ENCODE measurements around the gene VWA3B. TPM values are rescaled to one million over a fixed set of nuclear protein-coding genes. Genes with fewer than 3 reads are reported as not detected.
A peak's percentile ranks its signal among the peaks of the same experiment; 100 is the strongest.

Gene VWA3B
- total RNA-seq, 1 donor from 2014 or later = not detected

DNA sequence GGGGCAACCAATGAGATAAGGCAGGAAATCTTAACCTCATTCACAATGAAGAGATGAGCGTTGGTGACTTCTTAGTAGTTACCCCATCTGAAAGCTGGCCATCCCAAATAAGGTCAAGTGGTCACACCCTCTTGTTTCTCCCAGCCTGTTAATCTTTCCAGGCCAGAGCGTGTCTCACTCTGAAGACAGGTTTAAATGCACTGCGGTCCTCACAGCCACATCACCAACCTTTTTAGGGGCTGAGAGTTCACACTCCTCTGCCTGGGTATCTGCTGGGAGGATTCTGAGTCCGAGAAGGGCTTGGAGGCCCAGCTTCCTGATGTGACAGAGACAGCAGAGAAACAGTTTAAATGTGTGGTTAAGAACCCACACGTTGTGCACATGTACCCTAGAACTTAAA lies 246.0 kb downstream of the VWA3B start:
- H3K36me3 Mint-ChIP-seq (ENCODE audit: low read depth) = no peaks in the 10 kb centered on the region
- H3K4me1 Mint-ChIP-seq (ENCODE audit: low read depth) = no peaks in the 10 kb centered on the region
- no peak overlapping the region for H3K4me3 Mint-ChIP-seq
- H3K9me3 Mint-ChIP-seq = no peaks in the 10 kb centered on the region
- no peak for DNase-seq (ENCODE audit: low spot score)
- intact Hi-C loops (cut with micrococcal nuclease) = no loop called here
- H3K27me3 Mint-ChIP-seq (ENCODE audit: insufficient read depth) = peaks cover 4% of the 10 kb centered on the region
- H3K27ac Mint-ChIP-seq = no peak overlapping the region

DNA sequence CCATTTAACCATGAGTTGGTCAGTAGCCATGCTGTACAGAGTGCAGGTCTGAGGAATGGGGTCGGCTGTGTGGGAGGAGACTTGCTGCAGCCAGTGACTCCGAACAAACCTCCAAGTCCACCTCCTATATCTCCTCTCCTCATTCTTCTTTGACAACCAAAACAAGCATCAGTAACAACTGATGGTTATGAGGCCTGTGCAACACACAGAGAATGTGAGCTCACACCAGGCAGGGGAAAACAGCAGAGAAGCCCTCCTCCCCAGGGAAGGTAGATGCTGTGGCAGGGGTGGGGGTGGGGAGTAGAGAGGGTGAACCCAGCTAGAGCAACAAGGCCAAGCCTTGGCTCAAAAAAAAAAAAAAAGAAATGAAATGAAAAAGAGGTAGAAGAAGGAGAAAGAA lies 247.0 kb downstream of the VWA3B start:
- Mint-ChIP-seq H3K27me3 (ENCODE audit: insufficient read depth) (peaks cover 4% of the 10 kb centered on the region), H3K36me3 (ENCODE audit: low read depth) (no peaks in the 10 kb centered on the region), H3K27ac (no peak overlapping the region), H3K4me1 (ENCODE audit: low read depth) (no peaks in the 10 kb centered on the region), H3K9me3 (no peaks in the 10 kb centered on the region), H3K4me3 (no peak overlapping the region)
- no peak for DNase-seq (ENCODE audit: low spot score)
- intact Hi-C loops (cut with micrococcal nuclease) = no loop called here

DNA sequence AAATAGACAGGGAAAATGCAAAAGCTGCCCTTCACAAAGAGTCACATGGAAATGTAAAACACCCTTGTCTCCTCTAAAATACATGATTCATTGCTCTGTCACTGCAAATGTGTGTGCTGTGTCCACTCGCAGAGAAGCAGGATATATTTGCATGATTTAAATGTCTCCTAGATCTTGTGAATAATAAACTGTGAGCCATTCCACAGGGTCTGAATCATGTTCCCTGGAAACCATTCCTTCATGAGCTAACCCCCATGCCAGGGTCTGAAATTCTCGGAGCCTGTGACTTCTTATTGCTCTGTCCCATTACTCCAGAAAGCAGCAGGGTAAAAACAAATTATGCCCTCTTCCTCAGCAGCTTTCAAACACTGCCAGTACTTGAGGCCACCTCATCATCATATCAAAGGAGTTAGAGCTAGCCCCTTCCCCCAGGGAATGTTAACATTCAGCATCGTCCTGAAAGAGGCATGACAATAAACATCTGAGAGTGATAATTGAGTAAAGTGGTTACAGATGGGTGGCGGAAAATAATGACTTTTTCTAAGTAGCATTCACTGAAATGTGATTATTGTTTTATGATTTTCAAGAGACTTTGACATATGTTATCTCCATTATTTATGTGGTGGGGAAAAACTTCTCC lies 247.6 kb downstream of the VWA3B start:
- H3K9me3 Mint-ChIP-seq = no peaks in the 10 kb centered on the region
- intact Hi-C loops (cut with micrococcal nuclease) = no loop called here
- no peaks in the 10 kb centered on the region for H3K36me3 Mint-ChIP-seq (ENCODE audit: low read depth)
- no peaks in the 10 kb centered on the region for H3K4me1 Mint-ChIP-seq (ENCODE audit: low read depth)
- H3K4me3 Mint-ChIP-seq = no peak overlapping the region
- H3K27ac Mint-ChIP-seq = no peak overlapping the region
- no peak for DNase-seq (ENCODE audit: low spot score)
- peaks cover 5% of the 10 kb centered on the region for H3K27me3 Mint-ChIP-seq (ENCODE audit: insufficient read depth)

DNA sequence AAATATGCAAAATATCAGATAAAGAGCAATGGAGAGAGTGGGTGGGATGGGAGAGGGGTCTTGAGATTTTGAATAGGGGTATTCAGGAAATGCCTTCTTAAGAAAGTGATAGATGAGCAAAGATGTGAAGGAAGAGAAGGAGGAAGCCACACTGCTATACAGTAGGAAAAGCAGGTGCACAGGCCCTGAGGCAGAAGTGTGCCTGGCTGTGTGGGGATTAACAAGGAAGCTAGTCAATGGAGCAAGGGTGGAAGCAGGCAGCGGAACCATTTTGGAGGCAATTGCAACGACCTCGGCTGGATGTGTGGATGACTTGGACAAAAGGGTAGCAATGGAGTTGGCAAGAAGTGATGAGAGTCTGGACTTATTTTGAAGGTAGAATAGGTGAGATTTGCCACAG lies 248.3 kb downstream of the VWA3B start:
- no peaks in the 10 kb centered on the region for H3K9me3 Mint-ChIP-seq
- DNase-seq (ENCODE audit: low spot score) = no peak
- no peak overlapping the region for H3K4me3 Mint-ChIP-seq
- no peak overlapping the region for H3K27ac Mint-ChIP-seq
- H3K36me3 Mint-ChIP-seq (ENCODE audit: low read depth) = no peaks in the 10 kb centered on the region
- peaks cover 7% of the 10 kb centered on the region for H3K27me3 Mint-ChIP-seq (ENCODE audit: insufficient read depth)
- intact Hi-C loops (cut with micrococcal nuclease) = no loop called here
- no peaks in the 10 kb centered on the region for H3K4me1 Mint-ChIP-seq (ENCODE audit: low read depth)

DNA sequence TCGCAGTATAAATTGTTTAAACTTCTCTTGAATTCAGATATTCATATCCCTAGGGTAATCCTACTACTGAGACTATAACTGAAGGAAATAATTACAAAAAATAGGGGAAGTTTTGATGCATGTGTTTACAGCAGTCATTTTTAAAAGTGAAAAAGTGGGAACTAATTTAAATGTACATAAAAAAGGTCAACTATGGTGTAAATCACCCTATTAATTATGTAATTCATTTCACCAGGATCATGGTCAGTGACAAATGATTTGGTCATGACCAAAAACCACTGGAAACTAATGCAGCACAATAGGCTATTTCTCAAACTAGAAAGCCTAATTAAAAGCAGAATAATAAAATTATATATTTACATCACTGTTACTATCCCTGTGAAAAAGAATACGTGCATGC lies 254.3 kb downstream of the VWA3B start:
- intact Hi-C loops (cut with micrococcal nuclease) = no loop called here
- DNase-seq (ENCODE audit: low spot score) = no peak
- H3K4me1 Mint-ChIP-seq (ENCODE audit: low read depth) = peaks cover 3% of the 10 kb centered on the region
- no peak overlapping the region for H3K4me3 Mint-ChIP-seq
- no peaks in the 10 kb centered on the region for H3K36me3 Mint-ChIP-seq (ENCODE audit: low read depth)
- H3K9me3 Mint-ChIP-seq = no peaks in the 10 kb centered on the region
- peaks cover 33% of the 10 kb centered on the region for H3K27me3 Mint-ChIP-seq (ENCODE audit: insufficient read depth)
- H3K27ac Mint-ChIP-seq = no peak overlapping the region

DNA sequence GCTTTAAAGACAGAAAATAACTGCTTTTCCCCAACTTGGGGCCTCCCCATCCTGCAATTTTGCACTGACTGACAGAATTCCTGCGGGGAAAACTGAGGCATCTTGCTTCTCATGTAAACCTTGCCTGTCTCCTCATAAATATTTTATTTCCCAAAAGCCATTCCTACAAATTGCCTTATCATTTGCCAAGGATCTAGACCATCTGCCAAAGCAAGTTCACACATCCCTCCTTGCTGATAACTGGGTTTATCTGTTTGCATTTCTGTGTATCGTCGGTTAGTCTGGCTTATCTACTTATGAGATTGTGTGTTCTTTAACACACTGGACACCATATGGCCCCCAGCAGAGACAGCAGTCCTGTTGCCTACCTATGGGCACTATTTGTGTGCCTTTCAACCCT lies 256.3 kb downstream of the VWA3B start:
- intact Hi-C loops (cut with micrococcal nuclease) = no loop called here
- no peak for DNase-seq (ENCODE audit: low spot score)
- peaks cover 4% of the 10 kb centered on the region for H3K4me1 Mint-ChIP-seq (ENCODE audit: low read depth)
- H3K27me3 Mint-ChIP-seq (ENCODE audit: insufficient read depth) = peaks cover 46% of the 10 kb centered on the region
- H3K9me3 Mint-ChIP-seq = no peaks in the 10 kb centered on the region
- H3K27ac Mint-ChIP-seq = no peak overlapping the region
- H3K36me3 Mint-ChIP-seq (ENCODE audit: low read depth) = no peaks in the 10 kb centered on the region
- no peak overlapping the region for H3K4me3 Mint-ChIP-seq

DNA sequence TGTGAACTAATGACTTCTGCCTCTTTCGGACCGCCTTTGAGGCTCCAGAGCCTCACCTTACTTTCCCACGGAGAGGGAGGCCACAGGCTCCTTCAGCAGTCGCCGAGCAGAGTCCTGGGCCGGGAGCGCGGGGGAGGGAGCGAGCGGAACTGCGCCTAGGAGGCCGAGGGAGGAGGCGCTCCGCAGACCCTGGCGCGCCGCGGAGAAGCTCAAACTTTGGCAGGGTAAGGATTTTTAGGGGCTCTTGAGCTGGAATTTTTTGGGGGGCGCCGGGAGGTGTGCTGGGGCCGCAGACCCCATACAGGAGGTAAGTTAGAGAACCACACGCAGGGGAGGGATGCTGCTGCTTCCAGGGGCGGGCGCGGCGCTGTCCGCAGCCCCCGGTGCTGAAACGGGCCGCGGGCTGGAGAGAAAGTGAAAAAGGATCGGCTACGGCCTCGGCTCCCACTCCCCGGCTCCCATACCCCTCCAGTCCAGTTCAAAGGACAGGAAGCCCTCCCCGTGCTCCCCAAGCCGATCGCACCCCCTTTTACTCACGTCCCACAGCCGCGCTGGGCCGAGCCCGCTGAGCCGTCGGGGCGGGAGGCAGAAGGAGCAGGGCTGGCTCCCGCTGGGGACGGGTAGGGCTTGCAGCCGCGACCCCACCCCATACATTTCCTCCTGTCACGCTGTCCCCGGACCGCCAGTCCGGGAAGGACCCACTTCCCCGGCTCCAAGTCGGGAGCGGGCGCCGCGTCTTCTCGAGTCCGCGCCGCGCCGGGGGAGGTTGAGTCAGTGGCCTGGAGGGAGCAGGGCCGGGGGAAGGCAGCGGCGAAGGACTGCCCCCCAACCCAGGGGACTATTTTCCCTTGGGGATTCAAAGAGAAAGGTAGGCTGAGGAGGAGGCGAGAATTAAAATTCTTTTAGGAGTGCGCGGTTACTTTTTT lies 259.6 kb downstream of the VWA3B start, which contains the start of gene CNGA3:
CNGA3 (plus strand) TSS at position 146 of the 926 bp plus-strand sequence. CDS start 23,520 bp downstream, outside the sequence.
- DNase-seq (ENCODE audit: low spot score) = peak; percentile 11
- H3K36me3 Mint-ChIP-seq (ENCODE audit: low read depth) = no peaks in the 10 kb centered on the region
- intact Hi-C loops (cut with micrococcal nuclease) = no loop called here
- H3K4me3 Mint-ChIP-seq = no peak within 1 kb of the TSS
- peak within 1 kb of the TSS; percentile 47 for H3K27ac Mint-ChIP-seq
- H3K9me3 Mint-ChIP-seq = no peaks in the 10 kb centered on the region
- H3K27me3 Mint-ChIP-seq (ENCODE audit: insufficient read depth) = peaks cover 68% of the 10 kb centered on the region
- peaks cover 4% of the 10 kb centered on the region for H3K4me1 Mint-ChIP-seq (ENCODE audit: low read depth)

DNA sequence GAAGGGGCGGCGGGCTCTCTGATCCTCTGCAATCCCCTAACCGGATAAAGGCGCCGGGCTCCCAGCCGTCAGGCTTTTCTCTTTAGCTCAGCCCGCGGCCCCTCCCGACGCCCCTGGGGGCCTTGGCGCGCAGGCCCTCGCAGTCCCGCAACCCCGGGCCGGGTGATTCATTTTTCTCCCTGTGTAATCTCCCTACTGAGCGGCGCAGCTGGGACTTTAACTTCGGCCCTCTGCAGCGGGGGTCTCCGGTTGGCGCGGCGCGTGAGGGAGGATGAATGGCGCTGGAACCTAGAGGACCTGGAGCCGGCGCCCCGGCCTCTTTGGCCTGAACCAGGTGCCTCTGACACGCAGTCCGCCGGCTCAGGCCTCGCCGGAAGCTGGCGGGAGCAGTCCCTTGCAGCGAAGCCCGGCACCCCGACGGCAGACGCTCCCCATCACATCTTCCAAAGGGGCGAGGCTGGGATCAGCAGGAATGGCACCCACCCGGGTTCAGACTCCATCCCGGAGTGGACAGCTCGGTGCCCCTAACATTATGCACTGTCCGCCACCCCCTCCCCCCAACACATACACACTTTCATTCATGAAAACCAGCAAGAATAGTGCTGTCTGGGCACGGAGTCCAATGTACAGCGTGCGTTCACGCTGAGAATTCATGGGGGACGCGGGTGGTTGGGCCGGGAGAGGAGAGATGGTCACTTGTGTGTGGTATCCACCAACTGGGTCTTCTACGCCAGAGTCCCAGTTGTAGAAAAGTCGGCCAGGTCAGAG lies 260.5 kb downstream of the VWA3B start:
- H3K4me3 Mint-ChIP-seq = no peak overlapping the region
- DNase-seq (ENCODE audit: low spot score) = no peak
- no peaks in the 10 kb centered on the region for H3K9me3 Mint-ChIP-seq
- H3K36me3 Mint-ChIP-seq (ENCODE audit: low read depth) = no peaks in the 10 kb centered on the region
- H3K27ac Mint-ChIP-seq = no peak overlapping the region
- peaks cover 66% of the 10 kb centered on the region for H3K27me3 Mint-ChIP-seq (ENCODE audit: insufficient read depth)
- intact Hi-C loops (cut with micrococcal nuclease) = no loop called here
- H3K4me1 Mint-ChIP-seq (ENCODE audit: low read depth) = peaks cover 4% of the 10 kb centered on the region

DNA sequence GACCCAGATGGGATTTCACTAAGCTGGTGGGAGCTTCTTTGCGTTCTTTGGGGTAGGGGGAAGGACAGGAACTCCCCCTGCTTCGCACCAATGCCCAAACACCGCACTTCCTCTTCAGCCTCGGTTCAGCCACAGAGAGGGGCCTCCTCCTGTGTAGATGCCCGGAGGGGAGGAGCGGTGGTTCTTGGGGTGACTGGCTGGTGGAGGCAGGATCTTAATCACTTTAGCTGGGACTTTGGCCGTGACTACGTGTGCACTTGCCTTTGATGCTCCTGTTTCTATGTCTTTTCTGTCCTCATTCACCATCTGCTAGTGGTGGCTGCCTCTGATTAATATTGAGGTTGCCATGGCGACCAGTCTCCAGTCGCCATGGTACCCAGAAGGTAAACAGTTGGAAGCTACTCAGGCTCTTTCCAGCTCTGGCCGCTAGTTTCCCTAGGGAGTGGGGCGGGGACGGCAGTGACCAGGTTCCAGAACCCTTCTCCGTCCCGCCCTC lies 261.1 kb downstream of the VWA3B start:
- Mint-ChIP-seq H3K27me3 (ENCODE audit: insufficient read depth) (peaks cover 62% of the 10 kb centered on the region), H3K36me3 (ENCODE audit: low read depth) (no peaks in the 10 kb centered on the region), H3K27ac (no peak overlapping the region), H3K4me3 (no peak overlapping the region), H3K4me1 (ENCODE audit: low read depth) (peaks cover 4% of the 10 kb centered on the region), H3K9me3 (no peaks in the 10 kb centered on the region)
- DNase-seq (ENCODE audit: low spot score) = no peak
- intact Hi-C loops (cut with micrococcal nuclease) = no loop called here

DNA sequence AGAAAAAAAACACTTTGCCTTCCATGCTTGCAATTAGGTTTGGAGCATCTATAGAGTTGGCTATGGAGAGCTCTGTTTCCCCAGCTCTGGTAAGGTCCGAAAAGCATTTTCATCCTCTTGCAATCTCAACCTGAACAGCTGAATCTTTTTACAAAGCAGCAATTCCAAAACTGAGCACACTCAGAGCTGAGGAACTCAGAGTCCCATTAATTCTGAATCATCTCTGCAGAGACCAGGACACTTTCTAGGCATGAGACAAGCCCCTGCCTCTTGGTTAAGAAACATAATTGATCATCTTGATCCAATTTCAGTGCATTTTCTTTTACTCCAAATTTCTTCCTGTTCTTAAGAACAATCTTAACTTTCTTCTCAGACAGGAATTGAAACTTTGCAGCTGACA lies 263.4 kb downstream of the VWA3B start:
- Mint-ChIP-seq H3K36me3 (ENCODE audit: low read depth) (no peaks in the 10 kb centered on the region), H3K4me3 (no peak overlapping the region)

DNA sequence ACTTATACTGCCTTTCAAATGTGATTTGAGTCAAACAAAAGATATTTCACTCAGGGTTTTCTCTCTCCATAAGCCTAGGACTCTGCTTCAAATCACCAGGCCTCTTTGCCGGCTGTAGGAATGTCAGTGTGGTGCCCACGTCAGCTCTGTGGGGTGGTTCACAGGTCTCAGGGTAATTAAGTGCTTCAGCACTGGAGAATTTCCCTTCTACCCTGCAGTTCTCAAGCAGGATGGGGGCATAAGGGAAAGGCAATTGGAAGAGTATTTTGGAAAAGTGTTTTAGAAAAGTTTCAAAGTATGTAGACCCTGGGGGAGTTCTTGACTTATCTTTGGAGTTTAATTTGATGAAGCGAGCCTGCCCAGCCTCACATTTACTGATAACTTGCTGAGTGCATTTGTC lies 268.9 kb downstream of the VWA3B start:
- no peaks in the 10 kb centered on the region for H3K36me3 Mint-ChIP-seq (ENCODE audit: low read depth)
- H3K9me3 Mint-ChIP-seq = no peaks in the 10 kb centered on the region
- intact Hi-C loops (cut with micrococcal nuclease) = no loop called here
- no peak overlapping the region for H3K4me3 Mint-ChIP-seq
- H3K4me1 Mint-ChIP-seq (ENCODE audit: low read depth) = no peaks in the 10 kb centered on the region
- DNase-seq (ENCODE audit: low spot score) = no peak
- H3K27me3 Mint-ChIP-seq (ENCODE audit: insufficient read depth) = peaks cover 10% of the 10 kb centered on the region
- H3K27ac Mint-ChIP-seq = no peak overlapping the region

More for the DNA sequence above, 263.4 kb downstream of the VWA3B start:
- H3K9me3 Mint-ChIP-seq = no peaks in the 10 kb centered on the region
- no peak for DNase-seq (ENCODE audit: low spot score)
- H3K27ac Mint-ChIP-seq = no peak overlapping the region
- H3K27me3 Mint-ChIP-seq (ENCODE audit: insufficient read depth) = peaks cover 46% of the 10 kb centered on the region
- H3K4me1 Mint-ChIP-seq (ENCODE audit: low read depth) = peaks cover 4% of the 10 kb centered on the region
- intact Hi-C loops (cut with micrococcal nuclease) = no loop called here

DNA sequence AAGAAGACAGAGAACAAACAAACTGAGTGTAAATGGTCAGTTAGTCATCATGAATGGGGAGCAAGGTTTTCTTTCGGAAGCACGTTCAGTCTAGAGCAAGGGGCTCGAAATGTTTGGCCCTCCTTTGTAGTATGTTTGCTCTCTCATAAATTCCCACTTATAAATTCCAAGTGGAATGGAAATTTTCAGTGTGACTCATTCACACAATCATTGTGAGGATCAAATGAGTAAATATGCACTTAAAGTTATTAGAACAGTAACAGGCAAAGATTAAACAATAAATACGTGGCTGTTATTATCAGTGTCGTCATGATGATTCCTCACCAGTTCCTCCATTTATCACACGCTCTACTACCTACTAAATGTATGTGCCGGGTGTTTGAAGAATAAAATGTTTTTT lies 269.8 kb downstream of the VWA3B start:
- Mint-ChIP-seq H3K36me3 (ENCODE audit: low read depth) (no peaks in the 10 kb centered on the region), H3K9me3 (no peaks in the 10 kb centered on the region), H3K4me3 (no peak overlapping the region), H3K4me1 (ENCODE audit: low read depth) (no peaks in the 10 kb centered on the region), H3K27me3 (ENCODE audit: insufficient read depth) (peaks cover 5% of the 10 kb centered on the region), H3K27ac (no peak overlapping the region)
- no peak for DNase-seq (ENCODE audit: low spot score)
- intact Hi-C loops (cut with micrococcal nuclease) = no loop called here

DNA sequence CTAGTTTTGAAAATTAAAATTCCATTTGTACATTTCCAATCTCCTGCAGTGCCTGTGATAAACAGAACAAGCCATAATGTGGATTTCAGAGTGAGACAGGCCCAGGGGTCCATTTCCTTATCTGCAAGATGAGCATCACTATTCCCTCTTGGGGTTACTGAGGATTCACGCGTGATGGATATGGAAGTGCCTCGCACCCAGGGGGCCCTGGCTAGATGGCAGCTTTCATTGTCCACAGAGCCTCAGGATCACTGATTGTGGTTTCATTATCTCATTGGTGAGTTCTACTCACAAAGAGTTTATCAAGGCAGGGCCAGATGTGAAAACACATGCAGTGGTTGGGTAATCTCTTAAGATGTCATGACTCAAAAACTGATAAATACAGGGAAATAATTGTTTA lies 270.9 kb downstream of the VWA3B start:
- H3K27me3 Mint-ChIP-seq (ENCODE audit: insufficient read depth) = peaks cover 5% of the 10 kb centered on the region

More for the DNA sequence above, 270.9 kb downstream of the VWA3B start:
- no peak overlapping the region for H3K27ac Mint-ChIP-seq
- H3K4me3 Mint-ChIP-seq = no peak overlapping the region
- intact Hi-C loops (cut with micrococcal nuclease) = no loop called here
- no peaks in the 10 kb centered on the region for H3K4me1 Mint-ChIP-seq (ENCODE audit: low read depth)
- DNase-seq (ENCODE audit: low spot score) = no peak
- no peaks in the 10 kb centered on the region for H3K9me3 Mint-ChIP-seq
- no peaks in the 10 kb centered on the region for H3K36me3 Mint-ChIP-seq (ENCODE audit: low read depth)
